HG02610 (cell line): ENCODE data around the gene POM121C.
"Not testable (repeated sequence)": the region's sequence is repeated elsewhere in the genome, so short reads cannot be mapped to it uniquely, and the experiment has no call there.

Experiments
- ATAC-seq: cut with Tn5 transposase; IDR thresholded peaks from one replicate; pipeline ENCODE4 v1.9.1; 2021; ENCODE audit warnings: mild to moderate bottlenecking, moderate library complexity; ENCODE audit not compliant: unreplicated experiment

POM121C gene

GRCh38 chr7:75397865-75398264, 88.2 kb downstream of the POM121C start:
- not testable (repeated sequence) for ATAC-seq

DNA sequence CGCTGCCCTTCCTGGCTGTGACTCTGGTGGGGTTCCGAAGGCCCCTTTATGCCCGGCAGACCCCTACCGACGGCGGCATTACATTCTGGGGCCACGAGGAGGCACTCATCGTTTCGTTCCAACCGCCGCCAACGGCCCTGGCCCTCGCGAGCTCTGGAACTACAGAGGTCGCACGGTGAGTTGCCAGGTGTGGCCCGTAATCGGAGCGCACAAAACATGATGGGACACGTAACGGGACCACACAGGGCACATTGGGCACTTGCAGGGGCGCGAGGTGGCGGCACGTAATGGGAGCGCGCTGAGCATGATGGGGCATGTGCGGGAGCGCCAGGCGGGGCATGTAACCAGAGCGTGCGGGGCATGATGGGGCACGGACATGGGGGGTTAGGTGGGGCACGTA, 90.8 kb downstream of the POM121C start, which contains the start of gene TRIM73:
Gene TRIM73, plus strand, starts transcription at position 301 of the 400 bp plus-strand sequence. CDS start 3,305 bp downstream, outside the sequence.
- ATAC-seq: not testable (repeated sequence)

GRCh38 chr7:75393194-75393593, 92.9 kb downstream of the POM121C start:
- ATAC-seq: not testable (repeated sequence)

GRCh38 chr7:75374519-75375317, 111.4 kb downstream of the POM121C start:
- ATAC-seq: not testable (repeated sequence)

DNA sequence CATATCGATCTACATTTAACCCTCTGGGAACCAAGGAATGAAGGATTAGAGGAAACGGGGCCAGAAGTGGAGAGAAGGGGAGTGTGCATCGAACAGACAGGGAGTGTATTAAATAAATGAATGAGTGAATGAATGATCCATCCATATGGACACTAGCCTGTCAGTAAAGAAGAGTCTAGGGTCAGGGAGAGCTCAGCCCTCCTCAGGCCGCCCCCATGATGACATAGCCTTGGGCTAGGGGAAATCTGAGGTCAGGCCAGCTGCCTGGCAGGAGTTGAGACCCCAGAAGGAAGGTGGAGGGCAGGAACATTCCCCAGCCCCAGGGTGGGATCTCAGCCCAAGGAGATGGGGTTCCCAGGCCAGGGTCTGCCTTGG, 112.0 kb downstream of the POM121C start:
- not testable (repeated sequence) for ATAC-seq

DNA sequence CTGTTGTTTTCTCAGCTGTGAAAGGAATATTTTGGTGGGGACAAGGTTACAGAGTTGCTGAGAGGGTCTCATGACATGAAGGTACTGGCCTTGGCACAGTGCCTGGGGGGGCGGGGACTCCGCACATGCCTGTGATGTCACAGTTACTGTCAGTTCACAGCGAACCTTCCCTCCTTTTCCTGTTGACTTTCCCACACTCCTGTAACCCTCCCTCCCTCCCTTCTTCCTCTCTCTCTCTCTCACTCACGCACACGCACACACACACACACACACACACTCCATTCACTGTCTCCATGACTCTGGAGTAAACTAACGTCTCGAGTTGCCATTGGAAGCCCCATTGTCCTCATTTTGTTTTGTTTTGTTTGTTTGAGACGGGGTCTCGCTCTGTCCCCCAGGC, 118.8 kb downstream of the POM121C start:
- not testable (repeated sequence) for ATAC-seq
